HG03342 (cell line): ENCODE measurements around the gene EML4.
"Not testable (repeated sequence)": the region's sequence is repeated elsewhere in the genome, so short reads cannot be mapped to it uniquely, and the experiment has no call there.

Experiments
- ATAC-seq: cut with Tn5 transposase; IDR thresholded peaks from one replicate; pipeline ENCODE4 v1.9.1; 2021; ENCODE audit warnings: mild to moderate bottlenecking, moderate library complexity; ENCODE audit not compliant: unreplicated experiment

EML4 gene

GRCh38 chr2:42169100-42169873 lies at the start of gene EML4:
EML4 (plus strand) TSS chr2:42169353; CDS start chr2:42169612, 259 bp downstream.
- peak; percentile 82 for ATAC-seq

- ATAC-seq = no peak
Observed at GRCh38 chr2:42123426-42123825, 45.7 kb upstream of the EML4 start.

GRCh38 chr2:42124011-42124785 lies 45.0 kb upstream of the EML4 start:
- ATAC-seq = peak; percentile 66

GRCh38 chr2:42125841-42126594 lies 43.1 kb upstream of the EML4 start:
- ATAC-seq = no peak

- ATAC-seq = not testable (repeated sequence)
Observed at GRCh38 chr2:42126873-42127272, 42.3 kb upstream of the EML4 start.

- ATAC-seq = peak; percentile 60
Observed at GRCh38 chr2:42127425-42128424, 41.4 kb upstream of the EML4 start.

- ATAC-seq = no peak
Observed at GRCh38 chr2:42128721-42129486, 40.2 kb upstream of the EML4 start.

- ATAC-seq = no peak
Observed at GRCh38 chr2:42129487-42129852, 39.7 kb upstream of the EML4 start.

GRCh38 chr2:42129947-42130346 lies 39.2 kb upstream of the EML4 start:
- ATAC-seq = no peak

GRCh38 chr2:42130858-42131257 lies 38.3 kb upstream of the EML4 start:
- not testable (repeated sequence) for ATAC-seq

GRCh38 chr2:42132191-42132965 lies 36.8 kb upstream of the EML4 start:
- no peak for ATAC-seq

- ATAC-seq = peak; percentile 80
Observed at GRCh38 chr2:42132966-42133641, 36.0 kb upstream of the EML4 start.

- ATAC-seq = no peak
Observed at GRCh38 chr2:42133771-42134195, 35.4 kb upstream of the EML4 start.

GRCh38 chr2:42134401-42134932 lies 34.7 kb upstream of the EML4 start:
- ATAC-seq = not testable (repeated sequence)

GRCh38 chr2:42135381-42136312 lies 33.5 kb upstream of the EML4 start:
- no peak for ATAC-seq

- no peak for ATAC-seq
Observed at GRCh38 chr2:42136782-42137124, 32.4 kb upstream of the EML4 start.
